NCI-H2107 (cell line): Measurements from ENCODE around the gene TBC1D16.
A peak's percentile ranks its signal among the peaks of the same experiment; 100 is the strongest.
"Not testable (repeated sequence)": the region's sequence is repeated elsewhere in the genome, so short reads cannot be mapped to it uniquely, and the experiment has no call there.

Experiments used
- DNase-seq: peaks from one replicate; lab custom pipeline; 2025; lab: John Stamatoyannopoulos, UW

TBC1D16 gene

DNA sequence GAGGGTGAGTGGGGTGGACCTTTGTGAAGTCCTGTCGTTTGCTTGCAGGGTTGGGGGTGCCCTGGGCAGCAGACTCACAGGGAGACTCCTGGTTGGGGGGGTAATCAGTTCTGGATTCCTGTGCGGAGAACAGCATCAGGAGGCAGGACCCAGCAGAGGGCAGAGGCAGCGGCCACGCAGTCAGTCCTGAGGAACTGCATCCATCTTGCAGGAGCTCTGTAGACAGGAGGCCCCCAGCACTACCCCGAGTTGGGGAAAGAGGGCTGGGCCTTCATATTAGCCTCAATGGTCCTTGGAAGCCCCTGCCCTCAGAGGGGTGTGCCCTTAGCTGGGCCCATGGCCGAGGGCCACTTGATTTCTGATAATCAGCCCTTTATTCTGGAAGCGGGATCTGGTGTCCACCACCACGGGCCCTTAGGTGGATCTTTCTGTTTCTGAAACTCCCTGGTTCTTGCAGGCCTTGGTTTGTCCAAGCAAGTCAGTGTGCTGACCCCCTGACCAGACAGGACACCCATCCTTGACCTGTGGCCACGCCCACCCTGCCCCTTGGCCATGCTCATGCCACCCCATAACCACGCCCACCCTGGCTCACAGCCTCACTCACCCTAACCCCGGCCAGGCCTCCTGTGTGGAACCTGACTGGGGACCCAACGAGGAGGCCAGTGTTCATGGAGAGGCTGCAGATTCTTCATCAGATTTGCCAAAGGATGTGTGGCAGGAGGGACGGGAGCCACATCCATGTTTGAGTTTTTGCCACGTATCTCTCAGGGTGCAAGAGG, 122.9 kb downstream of the TBC1D16 start:
- no peak for DNase-seq

DNA sequence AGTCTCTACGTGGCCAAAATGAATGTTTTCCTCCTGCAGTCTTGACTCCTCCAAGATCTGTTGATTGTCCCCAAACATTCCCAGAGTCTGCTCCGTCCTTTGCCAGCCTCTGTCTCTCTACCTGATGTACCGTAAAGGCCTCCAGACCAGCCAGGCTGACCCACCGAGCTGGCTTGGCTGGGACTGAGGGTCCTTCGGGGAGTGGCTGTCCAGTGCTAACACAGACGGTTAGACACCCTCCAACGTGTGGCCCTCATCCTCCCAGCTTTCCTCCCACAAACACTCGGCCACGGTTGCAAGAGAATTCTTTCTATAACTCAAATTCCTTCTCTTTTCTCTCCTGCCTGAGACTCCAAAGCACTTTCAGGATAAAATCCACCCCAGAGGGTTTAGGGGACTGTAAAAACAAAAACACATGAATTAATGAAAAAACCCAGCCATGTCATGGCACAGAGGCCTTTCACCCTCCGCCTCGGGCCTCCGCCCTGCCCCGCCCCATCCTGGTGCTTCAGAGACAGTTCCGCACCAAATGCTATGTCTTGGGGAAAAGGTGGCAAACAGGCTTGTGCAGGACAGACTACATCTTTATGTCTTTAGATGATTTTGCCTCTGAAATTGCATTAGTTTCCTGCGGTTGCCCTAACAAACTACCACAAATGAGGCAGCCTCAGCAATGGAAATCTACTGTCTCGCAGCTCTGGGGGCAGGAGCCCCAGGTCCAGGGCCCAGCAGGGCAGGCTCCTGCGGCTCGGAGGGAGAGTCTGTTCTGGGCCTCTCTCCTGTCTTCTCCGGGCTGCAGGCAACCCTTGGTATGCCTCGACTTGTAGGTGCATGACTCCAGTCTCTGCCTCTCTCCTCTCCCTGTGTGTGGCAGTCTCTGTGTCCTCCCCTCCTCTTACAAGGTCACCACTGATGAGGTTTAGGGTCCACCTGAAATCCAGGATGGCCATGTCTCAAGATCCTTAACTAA, 124.0 kb downstream of the TBC1D16 start:
- no peak for DNase-seq

DNA sequence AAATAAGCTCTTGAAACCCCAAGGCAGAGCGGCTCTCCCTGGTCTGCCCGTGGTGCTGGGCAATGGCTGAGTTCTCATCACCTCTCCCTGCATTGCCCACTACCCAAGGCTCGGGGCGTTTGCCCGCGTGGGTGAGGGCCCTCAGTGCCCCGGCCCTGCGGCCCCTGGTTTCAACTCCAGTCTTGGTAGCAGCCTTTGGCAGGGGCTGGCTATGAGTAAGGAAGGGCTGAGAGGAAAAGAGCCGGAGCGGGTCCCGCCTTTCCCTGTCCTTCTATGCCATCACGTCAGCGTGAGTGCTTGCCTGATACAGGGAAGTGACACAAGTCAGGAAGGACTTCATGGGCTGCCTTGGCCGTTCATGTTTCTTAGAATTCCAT, 124.7 kb downstream of the TBC1D16 start:
- DNase-seq = no peak

DNA sequence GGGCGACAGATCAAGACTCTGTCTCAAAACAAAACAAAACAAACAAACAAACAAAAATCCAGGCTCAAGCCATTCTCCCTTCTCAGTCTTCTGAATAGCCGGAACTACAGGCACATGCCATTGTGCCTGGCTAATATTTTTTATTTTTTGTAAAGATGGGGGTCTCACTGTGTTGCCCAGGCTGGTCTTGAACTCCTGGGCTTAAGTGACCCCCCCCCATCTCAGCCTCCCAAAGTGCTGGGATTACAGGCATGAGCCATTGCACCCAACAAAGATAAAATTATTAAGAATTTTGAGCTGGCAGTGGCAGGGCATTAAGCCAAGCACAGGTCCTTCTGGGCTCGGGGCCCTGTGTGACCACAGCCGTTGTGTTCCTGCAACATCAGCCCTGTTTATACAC, 126.6 kb downstream of the TBC1D16 start:
- no peak for DNase-seq

DNA sequence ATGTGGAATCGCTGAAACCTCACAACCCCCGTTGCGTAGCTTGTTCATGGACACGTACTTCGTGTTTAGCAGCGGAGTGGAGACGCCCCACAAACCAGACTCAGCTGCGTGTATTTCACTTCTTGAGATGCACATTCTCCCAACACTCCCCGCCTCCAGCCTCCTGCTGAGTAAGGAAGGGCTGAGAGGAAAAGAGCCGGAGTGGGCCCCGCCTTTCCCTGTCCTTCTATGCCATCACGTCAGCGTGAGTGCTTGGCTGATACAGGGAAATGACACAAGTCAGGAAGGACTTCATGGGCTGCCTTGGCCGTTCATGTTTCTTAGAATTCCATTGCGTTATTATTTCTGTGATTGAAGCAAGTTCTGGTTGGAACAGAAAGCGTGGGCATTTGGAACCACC, 127.8 kb downstream of the TBC1D16 start:
- DNase-seq = no peak

DNA sequence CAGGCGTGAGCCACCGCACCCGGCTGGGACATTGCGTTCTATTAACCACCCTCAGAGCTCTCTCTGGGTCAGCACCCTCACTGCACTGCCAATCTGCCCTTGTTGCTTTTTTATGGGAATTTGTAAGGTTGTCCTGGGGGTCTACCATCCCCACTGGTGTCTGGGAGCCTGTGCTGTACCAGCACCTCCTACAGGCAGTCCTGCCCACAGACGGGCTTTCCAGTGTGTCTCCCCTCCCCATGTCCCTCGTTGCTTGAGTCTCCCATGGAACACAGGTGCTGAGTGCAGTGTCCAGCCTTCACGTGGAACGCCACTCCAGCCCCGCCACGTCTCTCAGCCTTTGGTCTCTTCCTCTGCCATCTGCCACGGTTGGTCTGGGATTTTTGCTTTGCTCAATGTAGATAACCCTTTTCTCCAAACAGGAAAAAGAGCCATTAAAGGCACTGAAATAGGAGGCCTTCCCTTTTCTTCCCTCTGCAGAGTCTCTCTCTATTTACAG, 128.4 kb downstream of the TBC1D16 start:
- DNase-seq = no peak

DNA sequence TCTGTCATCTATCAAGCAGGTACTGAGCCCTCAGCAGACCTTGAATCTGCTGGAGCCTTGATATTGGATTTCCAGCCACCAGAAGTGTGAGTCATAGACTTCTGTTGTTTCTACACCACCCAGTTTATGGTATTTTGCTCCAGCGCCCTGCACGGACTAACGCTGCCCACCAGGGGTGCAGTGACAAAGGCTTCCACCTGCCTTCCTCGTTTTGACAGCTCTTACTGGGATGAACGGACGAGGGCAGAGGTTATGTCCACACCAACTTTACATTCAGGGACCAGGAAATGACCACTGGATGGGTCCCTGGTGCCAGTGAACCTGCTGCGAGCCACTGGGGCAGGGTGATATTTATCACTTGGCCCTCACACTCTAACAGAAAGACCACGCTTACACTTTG, 129.8 kb downstream of the TBC1D16 start:
- no peak for DNase-seq

DNA sequence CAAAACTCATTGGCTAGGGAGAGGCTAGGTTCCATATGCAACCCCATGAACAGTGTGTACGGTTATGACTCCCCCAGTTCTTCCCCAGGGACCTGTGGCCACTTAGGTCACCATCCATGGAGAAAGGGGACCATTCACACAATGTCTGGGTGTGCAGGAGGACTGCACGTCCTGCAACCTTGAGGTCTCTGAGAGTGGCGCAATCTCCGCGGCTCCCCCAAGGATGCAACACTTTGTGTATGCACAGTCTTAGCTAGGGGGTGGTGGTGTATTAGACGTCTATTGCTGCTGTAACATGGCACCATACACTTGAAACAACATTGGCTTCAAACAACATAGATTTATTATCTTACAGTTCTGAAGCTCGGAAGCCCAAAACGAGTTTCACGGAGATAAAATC, 130.8 kb downstream of the TBC1D16 start:
- DNase-seq = no peak

DNA sequence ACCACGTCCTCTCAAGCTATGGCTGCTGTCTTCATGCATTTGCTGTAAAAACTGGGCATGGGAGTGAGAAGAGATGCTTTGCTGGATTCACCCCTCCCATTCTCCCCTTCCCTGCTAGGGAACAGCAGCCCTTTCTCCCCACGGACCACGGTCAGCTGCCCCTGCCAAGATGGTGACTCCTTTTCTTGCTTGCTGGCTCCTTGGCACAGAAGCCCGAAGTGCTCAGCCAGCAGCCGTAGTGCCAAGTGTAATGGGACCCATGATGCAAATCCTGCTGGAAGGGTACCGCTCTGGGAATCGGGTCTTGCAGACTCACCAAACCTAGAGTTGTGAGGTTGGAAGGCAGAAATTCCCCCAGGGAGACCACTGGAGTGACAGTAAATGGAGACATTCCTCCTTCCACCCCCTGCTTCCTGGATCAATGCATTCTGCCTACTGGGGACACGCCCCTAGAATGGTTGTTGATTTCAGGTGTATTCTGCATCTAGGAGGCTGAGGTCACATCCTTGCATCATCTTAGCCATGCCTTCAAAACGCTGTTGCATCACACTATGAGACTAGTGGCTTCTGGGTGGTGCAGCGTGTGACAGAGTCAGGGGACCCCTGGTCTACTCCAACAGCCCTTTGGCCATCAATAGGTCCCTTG, 133.4 kb downstream of the TBC1D16 start:
- no peak for DNase-seq

DNA sequence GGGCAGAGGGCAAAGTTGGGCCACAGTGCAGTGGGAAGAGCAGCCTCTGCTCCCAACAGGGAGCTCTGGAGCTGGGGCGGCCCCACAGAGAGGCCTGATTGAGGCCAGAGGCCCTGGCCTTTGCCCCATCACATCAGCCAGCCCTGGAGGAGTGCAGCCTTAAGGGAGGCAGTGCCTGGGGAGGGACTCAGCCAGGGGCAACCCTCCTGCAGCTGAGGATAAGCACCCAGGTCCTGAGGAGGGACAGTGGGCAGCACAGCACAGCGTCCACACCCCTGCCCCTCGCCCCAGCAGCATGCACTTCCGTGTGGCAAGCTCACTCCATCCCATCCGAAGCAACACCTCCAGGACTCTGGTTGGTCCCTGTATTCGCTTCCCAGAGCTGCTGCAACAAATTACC, 134.5 kb downstream of the TBC1D16 start:
- no peak for DNase-seq

DNA sequence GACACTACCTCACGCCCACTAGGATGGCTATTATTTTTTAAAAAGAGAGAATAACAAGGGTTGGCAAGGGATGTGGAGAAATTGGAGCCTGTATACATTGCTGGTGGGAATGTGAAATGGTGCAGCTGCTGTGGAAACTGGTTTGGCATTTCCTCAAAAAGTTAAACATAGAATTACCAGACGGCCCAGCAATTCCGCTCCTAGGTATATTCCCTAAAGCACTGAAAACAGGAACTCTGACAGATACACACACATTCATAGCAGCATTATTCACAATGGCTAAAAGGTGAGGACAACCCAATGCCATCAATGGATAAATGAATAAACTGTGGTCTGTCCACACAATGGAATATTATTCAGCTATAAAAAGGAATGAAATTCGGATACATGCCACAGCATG, 136.1 kb downstream of the TBC1D16 start:
- no peak for DNase-seq

DNA sequence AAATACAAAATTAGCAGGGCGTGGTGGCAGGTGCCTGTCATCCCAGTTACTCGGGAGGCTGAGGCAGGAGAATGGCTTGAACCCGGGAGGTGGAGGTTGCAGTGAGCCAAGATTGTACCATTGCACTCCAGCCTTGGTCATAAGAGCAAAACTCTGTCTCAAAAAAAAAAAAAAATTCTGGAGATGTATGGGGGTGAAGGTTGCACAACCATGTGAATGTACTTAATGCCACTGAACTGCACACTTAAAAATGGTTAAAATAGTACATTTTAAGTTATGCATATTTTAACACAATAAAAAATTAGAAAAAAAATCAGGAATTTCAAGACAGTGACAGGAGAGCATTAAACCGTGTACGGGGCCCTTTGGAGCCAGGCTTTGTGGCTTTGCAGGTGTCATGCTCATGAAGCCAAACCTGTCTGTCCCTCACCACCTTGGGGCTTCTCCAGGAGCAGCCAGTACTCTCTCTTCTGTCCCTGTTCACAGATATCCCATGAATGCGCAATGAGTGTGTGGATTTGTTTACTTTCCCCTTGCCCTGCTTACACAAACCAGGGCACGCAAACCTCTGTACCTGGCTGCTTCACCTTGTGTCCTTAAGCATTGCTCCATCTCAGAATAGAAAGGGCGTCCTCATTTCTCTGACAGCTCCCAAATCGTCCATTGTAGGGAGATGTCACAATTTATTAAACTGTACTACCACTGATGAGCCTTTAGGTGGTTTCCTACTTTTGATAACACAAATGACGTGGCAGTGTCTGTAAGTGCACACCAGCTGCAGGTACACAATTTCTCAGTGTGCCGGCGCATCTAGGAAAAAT, 138.2 kb downstream of the TBC1D16 start:
- no peak for DNase-seq

DNA sequence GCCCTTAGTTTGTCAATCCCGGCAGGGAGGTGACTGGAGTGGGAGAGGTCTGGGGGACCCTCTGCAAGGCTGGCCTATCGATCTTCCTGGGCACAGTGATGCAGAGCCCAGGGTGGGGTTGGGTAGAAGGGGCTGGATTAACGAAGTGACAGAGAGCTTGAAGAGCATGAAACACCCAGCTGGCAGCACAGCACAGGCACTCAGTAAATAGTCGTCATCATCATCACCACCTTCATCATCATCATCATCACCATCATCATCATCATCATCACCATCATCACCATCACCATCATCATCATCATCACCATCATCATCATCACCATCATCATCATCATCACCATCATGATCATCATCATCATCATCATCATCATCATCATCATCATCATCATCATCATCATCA, 142.2 kb downstream of the TBC1D16 start:
- not testable (repeated sequence) for DNase-seq

DNA sequence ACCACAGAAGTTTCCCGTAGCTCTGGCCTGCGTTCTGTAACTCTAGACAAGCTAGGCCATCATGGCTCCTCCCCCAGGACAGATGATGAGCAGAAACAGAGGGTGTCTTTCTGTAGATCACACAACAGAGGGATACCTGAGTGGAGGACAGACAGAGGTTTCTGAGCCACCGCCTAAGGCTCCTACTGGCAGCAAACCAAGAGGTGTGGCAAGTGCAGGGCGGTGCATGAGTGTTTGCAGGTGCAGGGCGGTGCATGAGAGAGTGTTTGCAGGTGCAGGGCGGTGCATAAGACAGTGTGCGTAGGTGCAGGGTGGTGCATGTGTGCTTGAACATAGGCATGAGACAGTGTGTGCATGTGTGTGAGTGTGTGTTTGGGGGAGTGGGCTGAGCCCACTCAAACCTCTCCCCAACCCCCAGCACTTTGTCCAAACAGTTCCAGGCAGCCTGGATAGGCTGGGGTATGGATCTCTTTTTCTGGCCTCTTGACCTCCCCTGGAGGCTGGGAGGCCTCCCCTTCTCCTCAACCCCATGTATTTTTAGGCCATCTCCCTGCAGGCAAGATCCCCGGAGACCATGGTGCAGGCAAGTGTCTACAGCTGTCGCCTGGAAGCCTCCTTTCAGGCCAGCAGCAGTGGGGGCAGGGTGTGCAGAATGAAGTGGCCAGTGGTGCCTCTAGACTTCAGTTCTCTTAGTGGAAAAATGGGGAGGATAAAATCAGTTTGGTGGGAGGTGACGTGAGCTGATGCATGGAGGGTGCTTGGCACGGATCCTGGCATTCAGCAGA, 143.0 kb downstream of the TBC1D16 start:
- peak; percentile 70 for DNase-seq

DNA sequence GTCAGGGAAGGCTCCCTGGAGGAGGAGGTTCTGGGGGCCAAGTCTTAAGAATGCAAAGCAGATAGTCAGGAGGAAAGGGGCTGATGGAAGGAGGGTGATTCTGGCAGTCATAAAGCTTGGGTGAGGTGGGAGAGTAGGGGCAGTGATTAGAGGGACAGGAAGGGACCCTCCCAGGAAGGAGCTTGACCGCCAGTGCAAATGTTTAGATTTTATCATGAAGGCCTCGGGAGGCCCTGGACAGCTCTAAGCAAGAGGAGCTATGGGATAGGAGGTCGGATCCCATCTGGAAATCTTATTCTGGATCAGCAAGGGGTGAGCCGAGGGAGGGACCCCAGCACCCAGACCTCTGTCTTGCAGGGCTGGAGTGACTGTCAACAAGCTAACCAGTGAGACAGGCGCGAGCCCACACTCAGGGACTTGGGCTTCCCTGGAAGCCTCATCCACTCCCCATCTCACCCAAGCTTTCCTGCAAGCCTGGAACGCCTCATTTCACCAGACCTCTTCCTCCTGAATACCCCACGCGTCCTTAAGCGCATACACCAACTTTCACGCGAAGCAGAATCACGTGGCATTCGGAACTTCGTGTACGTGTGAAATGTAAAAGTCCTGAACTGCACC, 144.4 kb downstream of the TBC1D16 start:
- no peak for DNase-seq

DNA sequence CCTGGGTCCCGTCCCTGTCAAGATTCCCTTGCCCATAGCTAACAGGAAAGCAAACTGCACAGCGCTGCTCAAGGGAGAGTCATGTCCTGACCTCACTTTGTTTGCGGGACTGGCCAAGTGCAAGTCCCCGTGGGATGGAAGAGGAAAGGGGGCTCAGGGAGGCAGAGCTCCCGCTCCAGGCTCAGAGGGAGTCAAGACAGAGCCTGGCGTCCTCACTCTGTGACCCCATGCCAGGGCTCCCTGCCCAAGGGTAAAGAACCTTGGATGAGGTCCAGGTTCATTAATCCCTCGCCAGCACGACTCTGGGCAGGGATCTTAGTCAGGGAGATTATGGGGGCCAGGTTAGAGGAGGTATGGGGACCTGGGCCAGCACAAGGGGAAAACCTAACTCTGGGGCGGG, 145.0 kb downstream of the TBC1D16 start:
- no peak for DNase-seq

DNA sequence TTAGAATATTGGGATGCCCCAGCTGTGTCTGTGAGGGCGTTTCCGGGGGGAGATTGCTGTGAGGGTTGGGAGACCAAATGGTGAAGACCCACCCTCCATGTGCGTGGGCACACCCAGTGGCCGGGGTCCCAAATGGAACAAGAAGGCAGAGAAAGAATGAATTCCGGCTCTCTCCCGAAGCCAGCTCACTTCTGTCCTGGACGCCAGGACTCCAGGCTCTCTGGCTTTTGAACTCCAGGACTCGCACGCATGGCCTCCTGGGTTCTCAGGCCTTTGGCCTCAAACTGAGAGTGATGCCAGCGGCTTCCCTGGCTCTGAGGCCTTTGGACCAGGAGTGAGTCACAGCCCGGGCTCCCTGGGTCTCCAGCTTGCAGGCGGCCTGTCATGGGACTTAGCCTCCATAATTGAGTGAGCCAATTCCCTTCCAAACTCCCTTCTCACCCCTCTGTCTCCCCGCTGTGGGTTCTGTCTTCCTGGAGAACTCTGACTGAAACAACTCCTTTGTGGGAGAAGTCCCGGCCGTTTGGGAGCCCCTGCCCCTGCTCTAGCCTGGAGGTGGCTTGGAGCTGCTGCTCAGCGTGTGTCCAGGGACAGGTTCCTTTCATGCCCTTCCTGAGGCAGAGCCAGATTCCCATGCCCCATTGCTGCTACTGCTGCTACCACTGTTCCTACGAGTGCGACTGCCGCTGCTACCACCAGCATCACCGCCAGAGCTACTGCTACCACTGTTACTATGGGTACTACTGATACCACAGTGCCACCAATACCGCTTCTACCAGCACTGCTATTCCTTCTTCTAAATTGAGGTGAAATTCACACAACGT, 146.6 kb downstream of the TBC1D16 start:
- no peak for DNase-seq

DNA sequence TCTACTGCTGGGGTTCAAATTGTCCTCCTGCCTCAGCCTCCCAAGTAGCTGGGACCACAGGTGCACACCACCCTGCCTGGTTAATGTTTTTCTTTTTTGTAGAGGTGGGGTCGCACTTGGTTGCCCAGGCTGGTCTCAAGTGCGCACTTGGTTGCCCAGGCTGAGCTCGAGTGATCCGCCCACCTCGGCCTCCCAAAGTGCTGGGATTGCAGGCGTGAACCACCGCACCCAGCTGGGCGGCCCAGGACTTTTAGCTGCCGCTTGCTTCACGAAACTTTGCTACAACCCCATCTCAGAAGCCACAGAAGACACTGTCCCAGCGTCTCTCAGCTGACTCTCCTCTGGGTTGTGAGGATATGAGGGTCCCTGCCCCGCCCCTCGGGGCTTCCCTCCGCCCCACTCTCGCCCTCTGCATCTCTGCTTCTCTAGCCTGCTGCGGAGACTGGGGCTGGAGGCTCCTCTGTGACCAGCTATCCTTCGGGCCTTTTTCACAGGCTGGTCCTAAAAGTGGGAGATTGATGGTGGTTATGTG, 147.6 kb downstream of the TBC1D16 start:
- DNase-seq = no peak

DNA sequence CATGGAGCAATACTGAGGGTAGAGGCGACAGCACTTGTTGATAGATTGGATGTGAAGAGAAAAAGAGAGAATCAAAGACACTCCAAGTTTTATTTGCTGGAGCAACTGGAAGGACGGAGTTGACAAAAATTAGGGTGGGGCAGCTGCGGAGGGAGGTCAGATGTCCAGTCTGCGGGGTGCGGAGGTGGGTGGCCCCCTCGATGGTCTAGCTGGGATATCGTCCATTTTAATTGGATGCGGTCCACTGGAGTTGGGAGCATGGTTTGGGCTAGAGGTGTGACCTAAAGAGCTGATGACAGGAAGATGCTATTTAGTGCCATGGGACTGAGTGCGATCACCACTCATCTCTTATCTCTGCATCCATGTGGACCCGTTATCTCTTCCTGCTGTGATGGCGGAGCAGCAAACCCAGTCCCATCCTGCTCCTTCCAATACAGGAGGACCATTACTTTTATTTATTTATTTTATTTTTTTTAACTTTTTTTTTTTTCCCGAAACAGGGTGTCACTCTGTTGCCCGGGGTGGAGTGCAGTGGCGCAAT, 148.2 kb downstream of the TBC1D16 start:
- no peak for DNase-seq
